A673 (cell line): ENCODE measurements around the gene CELSR1. TPM values are rescaled to one million over a fixed set of nuclear protein-coding genes. Genes with fewer than 3 reads are reported as not detected.

Experiments used
- BruUV-seq: library from RNA; stranded (reverse); fragments of 400-500 nt; replicated peaks from 2 replicates; lab custom pipeline; 2021; lab: Mats Ljungman, UMichigan
- CTCF ChIA-PET: fragments of 300-600 bp; sonication (Branson Sonifier 250); formaldehyde crosslinking; loops from one replicate; lab custom pipeline; 2022; ENCODE audit warnings: antibody characterized with exemption; lab: Charles Lee
- POLR2A ChIA-PET: fragments of 300-600 bp; sonication (Branson Sonifier 250); formaldehyde crosslinking; loops from one replicate; lab custom pipeline; 2022; ENCODE audit warnings: antibody characterized with exemption; ENCODE audit not compliant: low non-redundant PET; lab: Charles Lee
- DNase-seq: peaks from one replicate; pipeline ENCODE4 v3.0.0-alpha.2; 2015; ENCODE audit warnings: low spot score
- H3K27ac ChIP-seq: fragments of 200-600 bp; sonication (generic); 2 replicates; pipeline ENCODE4 v1.5.1; 2016; ENCODE audit warnings: mixed run types, low read depth, mild to moderate bottlenecking, mixed read lengths, antibody characterized with exemption, low read length; ENCODE audit not compliant: poor library complexity, severe bottlenecking
- H3K27me3 ChIP-seq: fragments of 200-600 bp; sonication (generic); replicated peaks from 2 replicates; pipeline ENCODE4 v1.6.1; 2017; ENCODE audit warnings: mixed run types, low read depth, mild to moderate bottlenecking, mixed read lengths, antibody characterized with exemption, low read length; ENCODE audit not compliant: insufficient read depth, poor library complexity
- H3K36me3 ChIP-seq: fragments of 200-600 bp; sonication (generic); 2 replicates; pipeline ENCODE4 v1.6.1; 2016; ENCODE audit warnings: mixed run types, mild to moderate bottlenecking, mixed read lengths, antibody characterized with exemption, low read length; ENCODE audit not compliant: insufficient read depth, poor library complexity, severe bottlenecking
- H3K4me1 ChIP-seq: fragments of 200-600 bp; sonication (generic); 2 replicates; pipeline ENCODE4 v1.6.1; 2017; ENCODE audit warnings: mixed run types, mild to moderate bottlenecking, mixed read lengths, antibody characterized with exemption, low read length; ENCODE audit not compliant: insufficient read depth, poor library complexity, severe bottlenecking
- H3K4me3 ChIP-seq: fragments of 200-600 bp; sonication (generic); 2 replicates; pipeline ENCODE4 v1.5.1; 2016; ENCODE audit warnings: low read depth, mixed run types, mild to moderate bottlenecking, mixed read lengths, low read length; ENCODE audit not compliant: poor library complexity, severe bottlenecking
- H3K9me3 ChIP-seq: fragments of 200-600 bp; sonication (generic); 2 replicates; pipeline ENCODE4 v1.6.1; 2016; ENCODE audit warnings: mixed run types, low read depth, mild to moderate bottlenecking, mixed read lengths, antibody characterized with exemption, low read length; ENCODE audit not compliant: poor library complexity, severe bottlenecking
- CTCF ChIP-seq: fragments of 300-800, 200-600 bp; sonication (generic); conservative IDR thresholded peaks from 2 replicates; pipeline ENCODE4 v1.5.1; 2017; ENCODE audit warnings: low read depth, mild to moderate bottlenecking, antibody characterized with exemption, low read length, moderate library complexity, mixed read lengths
- EZH2 ChIP-seq: fragments of 200-600 bp; sonication (generic); IDR thresholded peaks from 2 replicates; pipeline ENCODE4 v1.6.1; 2017; ENCODE audit warnings: borderline replicate concordance, low read depth, mild to moderate bottlenecking, mixed read lengths, antibody characterized with exemption, low read length; ENCODE audit not compliant: poor library complexity, severe bottlenecking
- intact Hi-C: fragments of 100-400 bp; cut with micrococcal nuclease; formaldehyde crosslinking; loops from one replicate; pipeline ENCODE4 v1.10.0; 2022; ENCODE audit not compliant: unreplicated experiment
- total RNA-seq: library from RNA; stranded (reverse); gene quantifications from 2 replicates; pipeline ENCODE4 v1.2.3, GENCODE V29; 2021

Gene CELSR1
- total RNA-seq, 1 experiment from 2014 or later: 2.3 TPM

GRCh38 chr22:46394622-46395021 lies 142.8 kb downstream of the CELSR1 start:
- DNase-seq: no peak
- H3K27ac ChIP-seq: no peak overlapping the region
- no peaks in the 10 kb centered on the region for H3K9me3 ChIP-seq
- H3K27me3 ChIP-seq: no peaks in the 10 kb centered on the region
- BruUV-seq: no TSS peak
- intact Hi-C loops: loop anchor here (5.0 kb wide), 1 partner anchor 272 kb away; no protein-coding TSS in a partner anchor
- H3K36me3 ChIP-seq: no peaks in the 10 kb centered on the region
- CTCF ChIA-PET: no interaction called here
- no peak overlapping the region for H3K4me3 ChIP-seq
- POLR2A ChIA-PET: no interaction called here
- H3K4me1 ChIP-seq: no peaks in the 10 kb centered on the region
- TF ChIP-seq CTCF (no peak), EZH2 (no peak)

GRCh38 chr22:46393873-46394272 lies 143.5 kb downstream of the CELSR1 start:
- Histone ChIP-seq H3K27ac (no peak overlapping the region), H3K4me1 (no peaks in the 10 kb centered on the region), H3K27me3 (no peaks in the 10 kb centered on the region), H3K4me3 (no peak overlapping the region), H3K9me3 (no peaks in the 10 kb centered on the region), H3K36me3 (no peaks in the 10 kb centered on the region)
- no TSS peak for BruUV-seq
- CTCF ChIA-PET: no interaction called here
- TF ChIP-seq CTCF (no peak), EZH2 (no peak)
- POLR2A ChIA-PET: no interaction called here
- no peak for DNase-seq
- intact Hi-C loops: loop anchor here (5.0 kb wide), 1 partner anchor 272 kb away; no protein-coding TSS in a partner anchor

GRCh38 chr22:46392137-46392844 lies 145.1 kb downstream of the CELSR1 start:
- no peaks in the 10 kb centered on the region for H3K9me3 ChIP-seq
- CTCF ChIA-PET: interaction anchor here (0.5 kb wide), 1 partner anchor 276 kb away, joined by 3 read pairs; no protein-coding TSS in a partner anchor
- no peaks in the 10 kb centered on the region for H3K27me3 ChIP-seq
- intact Hi-C loops: loop anchor here (5.0 kb wide), 1 partner anchor 270 kb away; no protein-coding TSS in a partner anchor
- no peaks in the 10 kb centered on the region for H3K4me1 ChIP-seq
- BruUV-seq: no TSS peak
- H3K27ac ChIP-seq: no peak overlapping the region
- no peaks in the 10 kb centered on the region for H3K36me3 ChIP-seq
- DNase-seq: no peak
- TF ChIP-seq EZH2 (no peak), CTCF (no peak)
- no peak overlapping the region for H3K4me3 ChIP-seq
- POLR2A ChIA-PET: no interaction called here
